GM06990 (cell line): Measurements from ENCODE around the gene TMCC1.
A peak's percentile ranks its signal among the peaks of the same experiment; 100 is the strongest.

Experiments
- DNase-seq: peaks from one replicate; pipeline ENCODE4 v3.0.0-alpha.2; 2011; ENCODE audit not compliant: insufficient read length; ENCODE audit errors: extremely low read depth
- H3K27me3 ChIP-seq: replicated peaks from 2 replicates; pipeline ENCODE4 v1.6.0; 2011; ENCODE audit warnings: low read length; ENCODE audit not compliant: control insufficient read depth, insufficient read depth
- H3K36me3 ChIP-seq: 2 replicates; pipeline ENCODE4 v1.5.1; 2011; ENCODE audit warnings: low read length; ENCODE audit not compliant: control insufficient read depth, insufficient read depth
- H3K4me3 ChIP-seq: replicated peaks from 2 replicates; pipeline ENCODE4 v1.5.1; 2011; ENCODE audit warnings: low read depth, mild to moderate bottlenecking, control low read depth, low read length
- TF ChIP-seq, protein P1 (sequence below): IDR thresholded peaks from 2 replicates; pipeline ENCODE4 v1.5.1; 2011; ENCODE audit warnings: low read length, control low read depth, mild to moderate bottlenecking, inconsistent platforms; ENCODE audit not compliant: insufficient read depth, poor library complexity, severe bottlenecking

The TMCC1 gene

DNA sequence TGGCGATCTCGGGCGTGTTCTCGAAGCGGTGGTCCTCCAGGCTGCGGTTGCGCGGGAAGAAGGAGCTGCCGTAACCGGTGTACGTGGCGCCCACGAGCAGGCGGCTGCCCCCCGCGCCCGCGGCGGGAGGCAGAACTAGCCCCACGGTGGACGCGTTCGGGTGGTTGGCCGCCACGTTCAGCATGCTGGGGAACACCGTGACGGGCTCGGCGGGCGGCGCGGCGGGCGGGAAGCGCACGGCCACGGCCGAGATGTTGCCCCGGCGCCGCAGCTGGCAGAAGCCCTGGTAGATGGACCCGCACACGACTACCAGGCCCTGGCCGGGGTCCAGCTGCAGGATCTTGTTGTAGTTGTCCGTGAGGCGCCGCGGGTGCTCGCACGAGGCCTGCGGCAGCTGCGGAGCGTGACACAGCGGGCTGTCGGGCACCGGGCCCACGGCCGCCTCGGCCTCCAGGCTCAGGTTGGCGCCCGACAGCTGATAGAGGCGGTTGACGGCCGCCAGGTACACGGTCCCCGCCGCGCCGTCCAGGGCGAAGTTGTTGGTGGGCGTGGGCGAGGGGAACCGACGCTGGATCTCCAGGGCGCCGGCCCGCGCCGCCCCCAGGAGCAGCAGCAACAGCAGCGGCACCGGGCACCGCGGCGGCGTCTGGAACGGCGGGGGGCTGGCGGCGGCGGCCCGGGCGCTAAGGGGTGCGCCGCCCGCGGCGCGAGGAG lies 287.4 kb downstream of the TMCC1 start:
- TF ChIP-seq, protein P1, sequence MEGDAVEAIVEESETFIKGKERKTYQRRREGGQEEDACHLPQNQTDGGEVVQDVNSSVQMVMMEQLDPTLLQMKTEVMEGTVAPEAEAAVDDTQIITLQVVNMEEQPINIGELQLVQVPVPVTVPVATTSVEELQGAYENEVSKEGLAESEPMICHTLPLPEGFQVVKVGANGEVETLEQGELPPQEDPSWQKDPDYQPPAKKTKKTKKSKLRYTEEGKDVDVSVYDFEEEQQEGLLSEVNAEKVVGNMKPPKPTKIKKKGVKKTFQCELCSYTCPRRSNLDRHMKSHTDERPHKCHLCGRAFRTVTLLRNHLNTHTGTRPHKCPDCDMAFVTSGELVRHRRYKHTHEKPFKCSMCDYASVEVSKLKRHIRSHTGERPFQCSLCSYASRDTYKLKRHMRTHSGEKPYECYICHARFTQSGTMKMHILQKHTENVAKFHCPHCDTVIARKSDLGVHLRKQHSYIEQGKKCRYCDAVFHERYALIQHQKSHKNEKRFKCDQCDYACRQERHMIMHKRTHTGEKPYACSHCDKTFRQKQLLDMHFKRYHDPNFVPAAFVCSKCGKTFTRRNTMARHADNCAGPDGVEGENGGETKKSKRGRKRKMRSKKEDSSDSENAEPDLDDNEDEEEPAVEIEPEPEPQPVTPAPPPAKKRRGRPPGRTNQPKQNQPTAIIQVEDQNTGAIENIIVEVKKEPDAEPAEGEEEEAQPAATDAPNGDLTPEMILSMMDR, result no peak
- Histone ChIP-seq H3K4me3 (no peak overlapping the region), H3K27me3 (peaks cover 7% of the 10 kb centered on the region; the same call in 1 of the 2 replicates), H3K36me3 (no peaks in the 10 kb centered on the region)
- no peak for DNase-seq

GRCh38 chr3:129605203-129605921 lies 288.1 kb downstream of the TMCC1 start:
- peaks cover 7% of the 10 kb centered on the region; the same call in 1 of the 2 replicates for H3K27me3 ChIP-seq
- TF ChIP-seq, protein P1, result no peak
- peak; percentile 51 for DNase-seq
- no peak overlapping the region for H3K4me3 ChIP-seq
- H3K36me3 ChIP-seq, result no peaks in the 10 kb centered on the region

DNA sequence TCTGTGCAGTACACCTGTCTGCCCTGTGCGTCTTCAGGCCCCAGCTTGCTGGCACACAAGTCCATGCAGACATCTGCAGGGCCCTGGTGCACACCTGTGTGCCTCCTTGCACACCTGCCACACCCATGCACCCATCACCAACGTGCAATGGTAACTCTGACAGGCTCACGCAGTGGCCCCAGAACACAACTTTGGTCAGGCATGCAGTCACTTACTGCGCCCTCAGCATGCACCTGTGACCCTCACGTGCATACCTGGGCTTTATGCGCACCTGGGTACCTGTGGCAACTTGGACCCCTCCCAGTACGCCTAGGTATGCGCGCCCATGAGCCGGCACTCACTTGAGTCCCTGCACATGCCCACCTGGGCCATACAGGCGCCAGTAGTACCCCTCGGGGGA lies 288.7 kb downstream of the TMCC1 start:
- no peak overlapping the region for H3K4me3 ChIP-seq

DNA sequence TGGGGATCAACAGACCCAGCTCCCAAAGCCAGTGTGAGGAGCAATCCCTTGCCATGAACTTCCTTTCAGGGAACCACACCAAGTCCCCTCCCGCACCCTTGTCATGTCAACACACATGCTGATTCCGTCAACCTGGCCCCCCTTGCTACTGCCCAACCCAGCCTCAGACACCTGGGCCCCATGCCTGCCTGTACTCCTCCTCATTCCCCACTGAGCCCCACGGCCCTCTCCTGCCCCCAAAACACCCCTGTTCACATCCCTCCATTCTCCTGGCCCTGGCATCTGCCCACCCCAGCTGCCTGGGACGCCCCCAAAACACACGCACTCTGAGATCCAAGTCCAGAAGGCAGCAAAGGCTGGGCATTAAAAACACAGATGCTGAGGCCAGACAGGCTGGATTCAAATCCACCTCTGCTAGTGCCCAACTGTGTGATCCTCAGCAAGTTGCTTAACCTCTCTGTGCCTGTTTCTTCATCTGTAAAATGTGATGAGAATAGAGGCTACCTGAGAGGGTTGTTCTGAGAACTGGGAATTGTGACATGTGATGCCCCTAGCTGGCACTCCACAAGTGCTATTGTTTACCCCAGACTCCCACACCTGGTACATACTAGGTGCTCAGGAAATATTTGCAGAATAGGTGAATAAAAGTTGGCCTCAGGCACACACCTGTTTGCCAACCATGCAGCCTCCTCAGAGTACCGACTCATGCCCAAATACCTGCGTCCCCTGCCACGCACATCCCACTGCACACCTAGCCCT lies 289.3 kb downstream of the TMCC1 start:
- Histone ChIP-seq H3K27me3 (peaks cover 7% of the 10 kb centered on the region; the same call in 1 of the 2 replicates), H3K36me3 (no peaks in the 10 kb centered on the region), H3K4me3 (no peak overlapping the region)
- no peak for DNase-seq
- TF ChIP-seq, protein P1, result no peak

More for the DNA sequence above, 288.7 kb downstream of the TMCC1 start:
- Histone ChIP-seq H3K27me3 (peaks cover 7% of the 10 kb centered on the region; the same call in 1 of the 2 replicates), H3K36me3 (no peaks in the 10 kb centered on the region)
- TF ChIP-seq, protein P1, result no peak
- DNase-seq, result no peak

DNA sequence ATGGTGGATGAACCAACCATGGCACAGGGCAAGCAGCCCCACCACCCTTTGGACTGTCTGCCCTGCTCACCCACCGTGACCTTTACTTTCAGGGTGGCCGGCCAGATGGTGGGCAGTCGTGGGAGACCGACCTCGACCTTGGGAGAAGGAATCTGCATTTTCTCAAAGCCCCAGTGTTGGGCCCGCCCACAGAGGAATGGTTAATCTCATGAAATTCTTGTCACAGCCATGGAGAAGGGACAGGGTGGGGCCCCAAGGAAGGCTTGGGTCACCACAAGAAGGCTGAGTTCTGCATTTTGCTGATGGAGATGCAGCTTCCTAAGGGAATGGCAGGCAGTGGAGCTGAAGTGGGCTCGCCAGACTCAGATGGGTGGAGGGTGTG lies 290.0 kb downstream of the TMCC1 start:
- no peak for DNase-seq

More for the DNA sequence above, 290.0 kb downstream of the TMCC1 start:
- TF ChIP-seq, protein P1, result no peak
- no peaks in the 10 kb centered on the region for H3K36me3 ChIP-seq
- no peak overlapping the region for H3K4me3 ChIP-seq
- peaks cover 7% of the 10 kb centered on the region; the same call in 1 of the 2 replicates for H3K27me3 ChIP-seq
